Measurements from ENCODE around the gene LRTM1. TPM values are rescaled to one million over a fixed set of nuclear protein-coding genes. Genes with fewer than 3 reads are reported as not detected.

The LRTM1 gene
- total RNA-seq, 4 donors from 2014 or later: not detected

DNA sequence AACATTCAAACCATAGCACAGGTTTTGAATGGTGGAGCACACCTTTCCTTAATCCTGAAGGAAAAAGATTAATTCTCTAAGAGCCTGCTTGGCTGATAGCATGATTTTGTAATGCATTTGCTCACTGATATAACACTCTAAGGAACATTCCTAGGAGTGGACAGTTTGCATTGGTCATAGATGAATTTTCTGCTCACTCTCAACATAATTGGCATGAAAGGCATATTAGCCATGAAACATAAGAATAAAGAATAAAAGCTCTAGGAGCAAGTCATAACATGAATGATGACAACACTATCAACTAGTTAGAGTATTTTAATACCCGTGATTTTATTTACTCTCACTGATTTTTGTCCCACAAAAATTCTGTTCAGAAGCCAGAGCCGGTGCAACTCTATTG lies 34.3 kb upstream of the LRTM1 start:
- Histone ChIP-seq H3K36me3 (no peaks in the 10 kb centered on the region), H3K9me3 (no peaks in the 10 kb centered on the region), H3K27ac (no peak overlapping the region), H3K4me3 (no peak overlapping the region), H3K4me1 (peaks cover 0 to 9% (median 4%) of the 10 kb centered on the region in 3 donors), H3K27me3 (no peaks in the 10 kb centered on the region)
- intact Hi-C loops (cut with DNase I): no loop called here
- TF ChIP-seq, protein P1, sequence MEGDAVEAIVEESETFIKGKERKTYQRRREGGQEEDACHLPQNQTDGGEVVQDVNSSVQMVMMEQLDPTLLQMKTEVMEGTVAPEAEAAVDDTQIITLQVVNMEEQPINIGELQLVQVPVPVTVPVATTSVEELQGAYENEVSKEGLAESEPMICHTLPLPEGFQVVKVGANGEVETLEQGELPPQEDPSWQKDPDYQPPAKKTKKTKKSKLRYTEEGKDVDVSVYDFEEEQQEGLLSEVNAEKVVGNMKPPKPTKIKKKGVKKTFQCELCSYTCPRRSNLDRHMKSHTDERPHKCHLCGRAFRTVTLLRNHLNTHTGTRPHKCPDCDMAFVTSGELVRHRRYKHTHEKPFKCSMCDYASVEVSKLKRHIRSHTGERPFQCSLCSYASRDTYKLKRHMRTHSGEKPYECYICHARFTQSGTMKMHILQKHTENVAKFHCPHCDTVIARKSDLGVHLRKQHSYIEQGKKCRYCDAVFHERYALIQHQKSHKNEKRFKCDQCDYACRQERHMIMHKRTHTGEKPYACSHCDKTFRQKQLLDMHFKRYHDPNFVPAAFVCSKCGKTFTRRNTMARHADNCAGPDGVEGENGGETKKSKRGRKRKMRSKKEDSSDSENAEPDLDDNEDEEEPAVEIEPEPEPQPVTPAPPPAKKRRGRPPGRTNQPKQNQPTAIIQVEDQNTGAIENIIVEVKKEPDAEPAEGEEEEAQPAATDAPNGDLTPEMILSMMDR (IDR thresholded peaks at IDR 0.05): no peak
- TF ChIP-seq POLR2A (IDR thresholded peaks at IDR 0.05): no peak
- no peak for DNase-seq
- 23 to 61% methylated on average over 2 of the region's 2 CpGs for WGBS, 2 donors

- no peak for DNase-seq
- H3K4me1 ChIP-seq: peaks cover 0 to 9% (median 4%) of the 10 kb centered on the region in 3 donors
- no peak overlapping the region for H3K27ac ChIP-seq
- H3K27me3 ChIP-seq: no peaks in the 10 kb centered on the region
- TF ChIP-seq, protein P1 (IDR thresholded peaks at IDR 0.05): no peak
- no peak overlapping the region for H3K4me3 ChIP-seq
- no peaks in the 10 kb centered on the region for H3K9me3 ChIP-seq
- H3K36me3 ChIP-seq: no peaks in the 10 kb centered on the region
- WGBS, 2 donors: 42 to 55% methylated on average over 4 of the region's 4 CpGs
- intact Hi-C loops (cut with DNase I): no loop called here
These were observed 32.8 kb upstream of the LRTM1 start for GRCh38 chr3:54960701-54961100.

GRCh38 chr3:54960082-54960481 lies 32.2 kb upstream of the LRTM1 start:
- Histone ChIP-seq H3K27me3 (no peaks in the 10 kb centered on the region), H3K4me3 (no peak overlapping the region), H3K36me3 (no peaks in the 10 kb centered on the region), H3K27ac (no peak overlapping the region), H3K9me3 (no peaks in the 10 kb centered on the region), H3K4me1 (peaks cover 0 to 11% (median 4%) of the 10 kb centered on the region in 3 donors)
- TF ChIP-seq, protein P1 (IDR thresholded peaks at IDR 0.05): no peak
- no peak for TF ChIP-seq POLR2A (IDR thresholded peaks at IDR 0.05)
- DNase-seq: no peak
- intact Hi-C loops (cut with DNase I): no loop called here
- 86 to 92% methylated on average over 1 of the region's 1 CpG for WGBS, 2 donors

- intact Hi-C loops (cut with DNase I): no loop called here
- Histone ChIP-seq H3K36me3 (no peaks in the 10 kb centered on the region), H3K4me3 (no peak overlapping the region), H3K27me3 (no peaks in the 10 kb centered on the region), H3K27ac (no peak overlapping the region), H3K9me3 (no peaks in the 10 kb centered on the region), H3K4me1 (peaks cover 0 to 27% (median 7%) of the 10 kb centered on the region in 3 donors)
- TF ChIP-seq, protein P1 (IDR thresholded peaks at IDR 0.05): no peak
- TF ChIP-seq POLR2A (IDR thresholded peaks at IDR 0.05): no peak
- 73 to 87% methylated on average over 4 of the region's 4 CpGs for WGBS, 2 donors
- no peak for DNase-seq
These were observed 29.9 kb upstream of the LRTM1 start for GRCh38 chr3:54957711-54958110.

- DNase-seq: no peak
- no peak for TF ChIP-seq POLR2A (IDR thresholded peaks at IDR 0.05)
- TF ChIP-seq, protein P1 (IDR thresholded peaks at IDR 0.05): no peak
- 65 to 69% methylated on average over 4 to 6 of the region's 6 CpGs for WGBS, 2 donors
These were observed 28.1 kb upstream of the LRTM1 start for GRCh38 chr3:54955941-54956340.

More at GRCh38 chr3:54955941-54956340, 28.1 kb upstream of the LRTM1 start:
- peaks cover 0 to 29% (median 3%) of the 10 kb centered on the region in 3 donors for H3K4me1 ChIP-seq
- no peak overlapping the region for H3K27ac ChIP-seq
- no peaks in the 10 kb centered on the region for H3K27me3 ChIP-seq
- no peaks in the 10 kb centered on the region for H3K9me3 ChIP-seq
- intact Hi-C loops (cut with DNase I): no loop called here
- no peaks in the 10 kb centered on the region for H3K36me3 ChIP-seq
- no peak overlapping the region for H3K4me3 ChIP-seq
